Ishikawa (cell line): ENCODE results near the gene RIMKLB.

ENCODE experiments used
- CEBPB ChIP-seq: IDR thresholded peaks from 2 replicates; pipeline ENCODE4 v1.6.1; 2012
- EGR1 ChIP-seq: IDR thresholded peaks from 2 replicates; pipeline ENCODE4 v1.6.1; 2012
- EP300 ChIP-seq: IDR thresholded peaks from 2 replicates; pipeline ENCODE4 v1.6.1; 2012; ENCODE audit warnings: borderline replicate concordance
- NFIC ChIP-seq: IDR thresholded peaks from 2 replicates; pipeline ENCODE4 v1.6.1; 2012
- RAD21 ChIP-seq: IDR thresholded peaks from 2 replicates; pipeline ENCODE4 v1.6.1; 2012; ENCODE audit warnings: low read depth
- TAF1 ChIP-seq: IDR thresholded peaks from 2 replicates; pipeline ENCODE4 v1.6.1; 2012; ENCODE audit warnings: low read depth, mild to moderate bottlenecking
- YY1 ChIP-seq: IDR thresholded peaks from 2 replicates; pipeline ENCODE4 v1.6.1; 2012; ENCODE audit warnings: low read depth
- ZBTB7A ChIP-seq: IDR thresholded peaks from 2 replicates; pipeline ENCODE4 v1.6.1; 2012; ENCODE audit warnings: low read depth
- TF ChIP-seq, protein P1 (sequence below): IDR thresholded peaks from 2 replicates; pipeline ENCODE4 v1.6.1; 2012
- TF ChIP-seq, protein P2 (sequence below): IDR thresholded peaks from 2 replicates; pipeline ENCODE4 v1.6.1; 2012; ENCODE audit warnings: low read depth, mild to moderate bottlenecking

DNA sequence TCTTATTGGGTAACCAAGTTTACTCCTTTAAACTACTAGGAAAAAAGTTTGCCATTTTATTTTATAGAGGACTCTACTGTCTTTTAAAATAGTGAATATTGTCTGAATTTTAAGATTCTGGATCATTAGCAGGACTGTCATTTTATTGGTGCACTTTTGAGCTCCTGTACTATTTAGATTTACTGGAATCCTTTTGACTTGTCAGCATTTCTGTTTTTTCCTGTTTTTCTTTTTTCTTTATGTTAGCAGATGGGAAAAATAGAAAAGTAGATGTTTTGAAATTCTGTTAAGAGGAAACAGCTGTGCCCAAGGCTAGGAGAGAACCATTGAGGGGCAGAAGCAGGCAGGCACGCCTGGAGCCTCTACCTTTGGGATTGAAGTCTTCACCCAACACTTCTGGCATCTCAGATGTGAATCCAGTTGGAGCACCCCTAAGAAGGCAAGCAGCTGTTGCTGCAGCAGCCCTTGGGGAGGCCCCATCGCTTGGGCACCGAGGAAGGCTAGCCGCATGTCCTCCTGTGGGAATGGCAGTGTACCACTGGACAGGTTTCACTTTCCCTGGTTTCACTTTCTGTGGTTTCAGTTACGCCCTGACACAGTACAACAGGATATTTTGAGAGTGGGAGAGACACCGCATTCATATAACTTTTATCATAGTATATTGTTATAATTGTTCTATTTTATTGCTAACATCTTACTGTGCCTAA lies 11.5 kb downstream of the RIMKLB start:
- TF ChIP-seq TAF1 (no peak), EGR1 (no peak), YY1 (no peak), ZBTB7A (no peak), RAD21 (no peak), CEBPB (no peak), EP300 (no peak), NFIC (no peak)
- TF ChIP-seq, protein P1, sequence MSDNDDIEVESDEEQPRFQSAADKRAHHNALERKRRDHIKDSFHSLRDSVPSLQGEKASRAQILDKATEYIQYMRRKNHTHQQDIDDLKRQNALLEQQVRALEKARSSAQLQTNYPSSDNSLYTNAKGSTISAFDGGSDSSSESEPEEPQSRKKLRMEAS = no peak
- TF ChIP-seq, protein P2, sequence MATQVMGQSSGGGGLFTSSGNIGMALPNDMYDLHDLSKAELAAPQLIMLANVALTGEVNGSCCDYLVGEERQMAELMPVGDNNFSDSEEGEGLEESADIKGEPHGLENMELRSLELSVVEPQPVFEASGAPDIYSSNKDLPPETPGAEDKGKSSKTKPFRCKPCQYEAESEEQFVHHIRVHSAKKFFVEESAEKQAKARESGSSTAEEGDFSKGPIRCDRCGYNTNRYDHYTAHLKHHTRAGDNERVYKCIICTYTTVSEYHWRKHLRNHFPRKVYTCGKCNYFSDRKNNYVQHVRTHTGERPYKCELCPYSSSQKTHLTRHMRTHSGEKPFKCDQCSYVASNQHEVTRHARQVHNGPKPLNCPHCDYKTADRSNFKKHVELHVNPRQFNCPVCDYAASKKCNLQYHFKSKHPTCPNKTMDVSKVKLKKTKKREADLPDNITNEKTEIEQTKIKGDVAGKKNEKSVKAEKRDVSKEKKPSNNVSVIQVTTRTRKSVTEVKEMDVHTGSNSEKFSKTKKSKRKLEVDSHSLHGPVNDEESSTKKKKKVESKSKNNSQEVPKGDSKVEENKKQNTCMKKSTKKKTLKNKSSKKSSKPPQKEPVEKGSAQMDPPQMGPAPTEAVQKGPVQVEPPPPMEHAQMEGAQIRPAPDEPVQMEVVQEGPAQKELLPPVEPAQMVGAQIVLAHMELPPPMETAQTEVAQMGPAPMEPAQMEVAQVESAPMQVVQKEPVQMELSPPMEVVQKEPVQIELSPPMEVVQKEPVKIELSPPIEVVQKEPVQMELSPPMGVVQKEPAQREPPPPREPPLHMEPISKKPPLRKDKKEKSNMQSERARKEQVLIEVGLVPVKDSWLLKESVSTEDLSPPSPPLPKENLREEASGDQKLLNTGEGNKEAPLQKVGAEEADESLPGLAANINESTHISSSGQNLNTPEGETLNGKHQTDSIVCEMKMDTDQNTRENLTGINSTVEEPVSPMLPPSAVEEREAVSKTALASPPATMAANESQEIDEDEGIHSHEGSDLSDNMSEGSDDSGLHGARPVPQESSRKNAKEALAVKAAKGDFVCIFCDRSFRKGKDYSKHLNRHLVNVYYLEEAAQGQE = no peak
